GM19438 (cell line): ENCODE measurements around the gene ARSB.
"Not testable (repeated sequence)": the region's sequence is repeated elsewhere in the genome, so short reads cannot be mapped to it uniquely, and the experiment has no call there.

Experiments used
- ATAC-seq: cut with Tn5 transposase; IDR thresholded peaks from one replicate; pipeline ENCODE4 v1.9.1; 2021; ENCODE audit warnings: low read depth; ENCODE audit not compliant: unreplicated experiment

The ARSB gene

GRCh38 chr5:78997090-78997489, 12.0 kb upstream of the ARSB start:
- ATAC-seq, result no peak

GRCh38 chr5:78995521-78996007, 10.5 kb upstream of the ARSB start:
- no peak for ATAC-seq

GRCh38 chr5:78993165-78993564, 8.1 kb upstream of the ARSB start:
- ATAC-seq, result no peak

- ATAC-seq, result no peak
Measured at GRCh38 chr5:78992146-78992545, 7.0 kb upstream of the ARSB start.

- ATAC-seq, result no peak
Measured at GRCh38 chr5:78989080-78989479, 4.0 kb upstream of the ARSB start.

- peak; percentile 46 for ATAC-seq
Measured at GRCh38 chr5:78985725-78986223, 664 bp upstream of the ARSB start.

GRCh38 chr5:78984439-78985115, 533 bp downstream of the ARSB start:
- peak; percentile 59 for ATAC-seq

- peak; percentile 2 for ATAC-seq
Measured at GRCh38 chr5:78983601-78984438, 1.3 kb downstream of the ARSB start.

GRCh38 chr5:78983194-78983593, 1.9 kb downstream of the ARSB start:
- ATAC-seq, result not testable (repeated sequence)

GRCh38 chr5:78979909-78980308, 5.2 kb downstream of the ARSB start:
- ATAC-seq, result no peak

GRCh38 chr5:78979117-78979742, 5.9 kb downstream of the ARSB start:
- no peak for ATAC-seq

- ATAC-seq, result no peak
Measured at GRCh38 chr5:78975035-78975434, 10.1 kb downstream of the ARSB start.

- ATAC-seq, result no peak
Measured at GRCh38 chr5:78974601-78975000, 10.5 kb downstream of the ARSB start.

- no peak for ATAC-seq
Measured at GRCh38 chr5:78974011-78974410, 11.1 kb downstream of the ARSB start.

- no peak for ATAC-seq
Measured at GRCh38 chr5:78972654-78973428, 12.3 kb downstream of the ARSB start.

GRCh38 chr5:78971998-78972397, 13.1 kb downstream of the ARSB start:
- ATAC-seq, result no peak

- no peak for ATAC-seq
Measured at GRCh38 chr5:78968781-78969180, 16.3 kb downstream of the ARSB start.

- no peak for ATAC-seq
Measured at GRCh38 chr5:78964889-78965288, 20.2 kb downstream of the ARSB start.

GRCh38 chr5:78961743-78962142, 23.4 kb downstream of the ARSB start:
- no peak for ATAC-seq

- no peak for ATAC-seq
Measured at GRCh38 chr5:78959767-78960166, 25.3 kb downstream of the ARSB start.
